GM21390 (cell line): ENCODE measurements around the gene JAM3.

ENCODE experiments used
- ATAC-seq: cut with Tn5 transposase; IDR thresholded peaks from one replicate; pipeline ENCODE4 v1.9.1; 2021; ENCODE audit not compliant: unreplicated experiment

The JAM3 gene

DNA sequence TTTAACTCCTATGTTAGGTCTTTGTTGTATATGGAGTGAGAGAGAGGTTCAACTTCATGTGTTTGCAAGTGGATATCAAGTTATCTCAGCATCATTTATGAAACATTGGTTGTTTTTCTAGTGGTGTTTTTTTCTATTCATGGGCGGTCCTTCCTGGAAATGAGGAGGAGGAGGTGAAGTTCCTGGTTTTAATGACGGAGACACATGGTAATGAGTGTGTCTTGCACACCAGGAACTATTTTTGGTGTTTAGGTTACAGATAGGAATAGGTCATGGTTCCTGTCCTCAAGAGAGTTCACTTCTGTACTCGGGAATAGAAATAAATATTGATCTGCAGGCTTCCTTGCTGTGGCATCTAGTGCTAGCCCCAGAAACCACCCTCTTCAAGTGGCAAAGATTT, 74.9 kb downstream of the JAM3 start:
- no peak for ATAC-seq

DNA sequence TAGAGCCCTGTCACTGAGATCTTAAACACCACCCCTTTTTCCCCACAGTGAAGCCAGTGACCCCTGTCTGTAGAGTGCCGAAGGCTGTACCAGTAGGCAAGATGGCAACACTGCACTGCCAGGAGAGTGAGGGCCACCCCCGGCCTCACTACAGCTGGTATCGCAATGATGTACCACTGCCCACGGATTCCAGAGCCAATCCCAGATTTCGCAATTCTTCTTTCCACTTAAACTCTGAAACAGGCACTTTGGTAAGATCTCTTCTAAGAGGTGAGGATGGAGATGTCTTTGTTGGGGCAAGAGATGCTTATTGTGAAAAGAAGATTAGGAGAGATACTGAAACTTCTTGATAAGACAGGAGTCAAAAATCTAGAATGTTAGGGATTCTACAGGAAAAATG, 75.9 kb downstream of the JAM3 start:
- ATAC-seq: no peak

DNA sequence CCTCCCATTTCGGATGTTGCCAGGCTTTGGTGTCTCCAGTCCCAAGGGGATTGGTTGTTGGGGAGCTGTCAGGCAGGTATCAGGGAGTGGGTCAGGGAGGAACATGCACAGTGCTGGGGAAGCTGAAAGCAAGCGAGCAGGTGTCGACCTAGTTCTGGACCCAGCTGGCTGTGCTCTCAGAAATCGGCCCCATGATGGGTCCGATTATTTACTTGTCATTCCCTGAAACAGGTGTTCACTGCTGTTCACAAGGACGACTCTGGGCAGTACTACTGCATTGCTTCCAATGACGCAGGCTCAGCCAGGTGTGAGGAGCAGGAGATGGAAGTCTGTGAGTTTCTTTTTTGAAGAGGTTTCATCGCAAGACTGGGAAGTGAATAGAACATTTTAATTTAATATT, 76.8 kb downstream of the JAM3 start:
- no peak for ATAC-seq

DNA sequence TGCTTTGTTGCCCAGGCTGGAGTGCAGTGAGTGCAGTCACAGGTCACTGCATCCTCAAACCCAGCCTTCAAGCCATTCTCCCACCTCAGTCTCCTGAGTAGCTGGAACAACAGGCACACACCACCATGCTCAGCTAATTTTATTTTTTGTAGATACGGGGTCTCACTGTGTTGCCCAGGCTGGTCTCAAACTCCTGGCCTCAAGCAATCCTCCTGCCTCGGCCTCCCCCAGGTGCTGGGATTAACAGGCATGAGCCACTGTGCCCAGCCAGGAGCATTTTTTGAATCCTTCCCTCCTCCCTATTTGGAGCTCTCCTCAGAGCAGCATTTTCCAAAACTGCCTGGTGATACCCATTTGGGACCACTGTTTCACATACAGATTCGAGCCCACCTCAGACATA, 77.7 kb downstream of the JAM3 start:
- no peak for ATAC-seq

DNA sequence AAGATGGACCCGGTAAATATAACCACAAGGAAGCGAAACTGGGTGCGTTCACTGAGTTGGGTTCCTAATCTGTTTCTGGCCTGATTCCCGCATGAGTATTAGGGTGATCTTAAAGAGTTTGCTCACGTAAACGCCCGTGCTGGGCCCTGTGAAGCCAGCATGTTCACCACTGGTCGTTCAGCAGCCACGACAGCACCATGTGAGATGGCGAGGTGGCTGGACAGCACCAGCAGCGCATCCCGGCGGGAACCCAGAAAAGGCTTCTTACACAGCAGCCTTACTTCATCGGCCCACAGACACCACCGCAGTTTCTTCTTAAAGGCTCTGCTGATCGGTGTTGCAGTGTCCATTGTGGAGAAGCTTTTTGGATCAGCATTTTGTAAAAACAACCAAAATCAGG, 80.5 kb downstream of the JAM3 start:
- no peak for ATAC-seq

DNA sequence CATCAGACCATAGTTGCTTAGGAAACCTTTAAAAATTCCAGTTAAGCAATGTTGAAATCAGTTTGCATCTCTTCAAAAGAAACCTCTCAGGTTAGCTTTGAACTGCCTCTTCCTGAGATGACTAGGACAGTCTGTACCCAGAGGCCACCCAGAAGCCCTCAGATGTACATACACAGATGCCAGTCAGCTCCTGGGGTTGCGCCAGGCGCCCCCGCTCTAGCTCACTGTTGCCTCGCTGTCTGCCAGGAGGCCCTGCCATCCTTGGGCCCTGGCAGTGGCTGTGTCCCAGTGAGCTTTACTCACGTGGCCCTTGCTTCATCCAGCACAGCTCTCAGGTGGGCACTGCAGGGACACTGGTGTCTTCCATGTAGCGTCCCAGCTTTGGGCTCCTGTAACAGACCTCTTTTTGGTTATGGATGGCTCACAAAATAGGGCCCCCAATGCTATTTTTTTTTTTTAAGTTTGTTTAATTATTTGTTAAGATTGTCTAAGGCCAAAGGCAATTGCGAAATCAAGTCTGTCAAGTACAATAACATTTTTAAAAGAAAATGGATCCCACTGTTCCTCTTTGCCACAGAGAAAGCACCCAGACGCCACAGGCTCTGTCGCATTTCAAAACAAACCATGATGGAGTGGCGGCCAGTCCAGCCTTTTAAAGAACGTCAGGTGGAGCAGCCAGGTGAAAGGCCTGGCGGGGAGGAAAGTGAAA, 81.5 kb downstream of the JAM3 start:
- no peak for ATAC-seq

DNA sequence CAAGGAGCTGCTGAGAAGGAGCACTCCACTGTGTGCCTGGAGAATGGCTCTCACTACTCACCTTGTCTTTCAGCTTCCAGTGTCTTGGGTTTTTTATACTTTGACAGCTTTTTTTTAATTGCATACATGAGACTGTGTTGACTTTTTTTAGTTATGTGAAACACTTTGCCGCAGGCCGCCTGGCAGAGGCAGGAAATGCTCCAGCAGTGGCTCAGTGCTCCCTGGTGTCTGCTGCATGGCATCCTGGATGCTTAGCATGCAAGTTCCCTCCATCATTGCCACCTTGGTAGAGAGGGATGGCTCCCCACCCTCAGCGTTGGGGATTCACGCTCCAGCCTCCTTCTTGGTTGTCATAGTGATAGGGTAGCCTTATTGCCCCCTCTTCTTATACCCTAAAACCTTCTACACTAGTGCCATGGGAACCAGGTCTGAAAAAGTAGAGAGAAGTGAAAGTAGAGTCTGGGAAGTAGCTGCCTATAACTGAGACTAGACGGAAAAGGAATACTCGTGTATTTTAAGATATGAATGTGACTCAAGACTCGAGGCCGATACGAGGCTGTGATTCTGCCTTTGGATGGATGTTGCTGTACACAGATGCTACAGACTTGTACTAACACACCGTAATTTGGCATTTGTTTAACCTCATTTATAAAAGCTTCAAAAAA, 82.3 kb downstream of the JAM3 start:
- ATAC-seq: no peak

DNA sequence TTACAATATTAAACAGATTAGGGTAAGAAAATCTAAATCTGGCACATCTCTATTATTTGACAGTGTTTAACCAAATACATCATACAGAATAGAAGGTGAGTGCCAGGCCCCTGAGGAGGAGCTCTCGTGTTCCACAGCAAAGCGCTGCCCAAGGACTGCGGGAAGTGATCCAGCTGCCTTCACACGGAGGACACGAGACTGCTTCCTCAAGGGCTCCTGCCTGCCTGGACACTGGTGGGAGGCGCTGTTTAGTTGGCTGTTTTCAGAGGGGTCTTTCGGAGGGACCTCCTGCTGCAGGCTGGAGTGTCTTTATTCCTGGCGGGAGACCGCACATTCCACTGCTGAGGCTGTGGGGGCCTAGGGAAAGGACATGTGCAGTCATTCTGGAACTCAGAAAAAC, 83.8 kb downstream of the JAM3 start:
- no peak for ATAC-seq

DNA sequence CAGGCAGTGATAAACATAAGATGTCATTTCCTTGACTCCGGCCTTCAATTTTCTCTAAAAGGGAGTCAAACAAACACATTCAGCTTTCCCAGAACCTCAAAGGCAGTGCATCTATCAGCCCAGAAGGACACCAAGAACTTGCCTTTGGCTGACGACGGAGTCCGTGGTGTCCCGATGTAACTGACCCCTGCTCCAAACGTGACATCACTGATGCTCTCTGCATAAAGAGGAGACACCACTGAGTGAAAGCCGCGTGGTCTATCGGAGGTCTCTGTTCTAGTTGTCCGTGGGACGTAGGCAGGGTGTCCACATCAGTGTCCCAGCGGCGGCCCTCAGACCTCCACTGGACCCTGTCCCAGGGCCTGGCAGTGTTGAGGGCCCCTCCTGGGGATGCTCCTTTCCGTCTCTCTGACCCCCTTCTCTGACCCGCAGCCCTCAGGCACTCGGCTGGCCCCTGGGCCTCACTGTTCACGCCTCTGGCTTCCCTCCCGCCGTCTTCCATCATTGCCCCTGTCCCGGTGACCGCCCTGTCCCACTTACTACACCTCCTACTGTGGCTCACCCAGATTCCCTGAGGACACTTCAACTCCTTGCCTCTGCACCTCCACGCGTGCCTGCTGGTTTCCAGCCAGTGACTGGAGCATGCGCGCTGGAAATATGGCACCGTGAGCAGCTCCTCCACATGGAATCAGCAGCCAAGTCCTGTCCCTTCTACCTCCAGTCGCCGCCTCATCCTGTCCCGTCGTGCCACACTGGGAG, 84.5 kb downstream of the JAM3 start:
- no peak for ATAC-seq

DNA sequence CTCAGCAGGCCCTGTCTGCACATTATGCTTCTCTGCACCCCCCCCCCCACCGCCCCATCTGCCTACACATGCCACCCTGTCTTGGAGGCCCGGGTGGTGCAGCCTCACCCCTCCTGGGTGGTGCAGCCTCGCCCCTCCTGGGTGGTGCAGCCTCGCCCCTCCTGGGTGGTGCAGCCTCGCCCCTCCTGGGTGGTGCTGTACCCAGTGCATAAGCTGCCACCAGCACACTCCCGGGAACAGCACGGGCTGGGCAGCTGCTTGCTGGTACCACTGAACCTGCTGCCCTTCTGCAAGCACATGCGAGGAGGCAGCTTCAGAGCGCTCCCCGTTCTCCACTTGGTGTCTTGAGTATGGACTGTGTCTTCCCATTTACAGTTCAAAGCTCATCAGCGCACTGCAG, 85.6 kb downstream of the JAM3 start:
- ATAC-seq: no peak

DNA sequence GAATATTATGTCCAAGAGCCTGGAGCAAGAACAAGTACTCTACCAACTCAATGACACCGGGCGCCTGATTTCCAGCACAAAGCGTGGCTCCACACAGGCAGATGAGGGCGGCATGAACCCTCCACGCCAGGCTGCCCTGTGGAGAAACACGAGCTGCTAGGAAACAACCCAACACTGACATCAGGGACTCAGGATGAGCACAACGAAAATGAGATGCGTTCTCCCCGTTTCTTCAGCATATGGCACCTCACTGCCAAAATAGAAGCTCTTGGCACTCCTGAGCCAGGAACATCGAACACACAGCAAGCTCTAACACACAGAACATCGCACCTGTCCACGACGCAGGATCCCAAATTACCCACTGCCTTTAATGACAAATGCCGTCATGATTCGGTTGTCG, 86.6 kb downstream of the JAM3 start:
- no peak for ATAC-seq

DNA sequence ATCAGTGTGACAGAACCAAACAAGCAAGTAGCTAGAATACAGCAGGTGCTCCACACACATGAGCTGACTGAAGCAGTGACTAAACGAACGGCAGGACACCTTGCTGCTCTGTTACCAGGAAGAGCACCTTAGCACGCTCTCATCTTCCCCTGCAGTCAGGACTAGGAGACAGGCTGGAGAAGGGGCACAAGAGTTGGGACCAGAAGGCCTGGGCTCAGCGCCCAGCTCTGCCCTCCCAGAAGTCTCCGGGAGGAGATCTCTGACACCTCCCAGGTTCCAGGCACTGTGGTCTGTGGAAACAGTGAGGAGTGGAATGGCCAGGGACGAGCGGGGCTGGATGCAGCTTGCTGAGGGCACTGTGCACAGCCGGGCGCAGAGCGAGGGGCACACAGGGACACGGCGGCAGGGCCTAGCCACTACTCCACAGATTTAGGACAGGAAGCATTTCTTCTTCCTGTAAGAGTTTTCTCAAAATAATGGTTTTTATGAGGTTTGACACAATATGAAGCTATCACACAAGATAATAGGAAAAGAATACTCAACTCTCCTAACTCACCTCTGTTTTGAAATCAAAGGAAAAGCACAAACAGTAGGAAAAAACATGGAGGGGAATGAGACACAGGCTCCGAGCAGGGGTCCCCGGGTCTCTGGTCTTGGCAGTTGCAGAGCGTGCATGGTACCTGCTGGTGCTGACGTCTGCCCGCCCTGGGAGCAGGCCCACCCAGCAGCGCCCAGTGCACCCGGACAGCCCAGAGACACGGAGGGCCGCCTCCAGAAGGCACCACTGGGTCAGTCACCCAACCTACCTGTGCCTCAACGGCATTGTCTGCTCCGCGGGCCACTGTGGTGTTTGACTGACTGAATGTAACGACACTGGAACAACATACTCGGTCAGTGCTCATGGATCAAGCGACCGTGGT, 87.3 kb downstream of the JAM3 start:
- no peak for ATAC-seq

DNA sequence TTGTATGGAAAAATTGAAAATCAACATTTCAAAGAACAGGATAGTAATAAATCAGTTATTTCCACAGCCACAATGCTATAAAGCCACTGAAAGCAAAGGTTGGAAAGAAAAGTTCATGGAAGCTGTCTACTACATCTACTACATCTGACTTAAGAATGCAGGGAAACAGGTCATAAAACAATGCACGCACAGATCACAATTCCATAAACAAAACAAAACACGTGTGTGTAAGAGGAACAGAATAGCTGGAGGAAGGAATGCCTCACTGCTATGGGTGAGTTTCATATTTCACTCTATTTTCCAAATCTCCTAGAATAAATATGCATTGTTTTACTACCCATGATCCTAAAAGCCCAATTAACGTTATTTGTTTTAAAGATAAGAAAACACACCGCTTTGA, 88.6 kb downstream of the JAM3 start:
- ATAC-seq: no peak

DNA sequence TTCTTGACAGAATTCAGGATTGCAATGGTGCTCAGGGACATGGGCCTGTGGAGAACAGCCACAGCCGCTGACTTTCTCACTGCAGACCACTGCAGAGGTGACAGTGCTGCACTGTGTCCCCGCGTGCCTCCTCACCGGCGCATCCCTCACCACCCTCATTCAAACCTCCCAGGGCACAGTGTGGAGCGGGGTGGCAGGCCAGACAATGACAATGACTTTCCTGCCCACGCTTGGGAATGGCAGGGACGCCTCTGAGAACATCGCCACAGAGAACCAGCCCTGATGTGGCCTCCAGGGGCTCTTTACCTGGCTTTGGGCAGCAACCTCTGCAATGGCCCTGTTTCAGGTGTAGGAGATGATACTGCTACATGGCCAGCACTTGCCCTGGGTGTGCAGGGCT, 89.2 kb downstream of the JAM3 start:
- no peak for ATAC-seq

DNA sequence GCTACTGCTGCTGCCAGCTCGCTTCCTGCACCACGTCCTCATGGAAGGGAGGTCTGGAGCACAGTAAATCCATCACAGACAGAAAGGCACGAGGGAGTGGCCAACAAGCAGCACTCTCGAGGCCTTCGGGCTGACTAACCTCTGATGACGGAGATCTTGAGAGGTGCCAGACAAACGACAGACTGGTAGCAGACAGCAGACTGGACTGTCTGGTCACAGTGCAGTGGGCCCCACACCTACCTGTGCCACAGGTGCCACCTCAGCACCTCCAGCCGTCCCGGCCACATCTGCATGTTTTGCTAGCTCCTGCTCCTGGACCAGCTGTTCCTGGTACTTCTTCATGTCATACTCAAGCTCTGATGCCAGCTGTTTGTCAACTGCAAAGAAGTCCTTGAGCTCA, 90.8 kb downstream of the JAM3 start:
- ATAC-seq: no peak

DNA sequence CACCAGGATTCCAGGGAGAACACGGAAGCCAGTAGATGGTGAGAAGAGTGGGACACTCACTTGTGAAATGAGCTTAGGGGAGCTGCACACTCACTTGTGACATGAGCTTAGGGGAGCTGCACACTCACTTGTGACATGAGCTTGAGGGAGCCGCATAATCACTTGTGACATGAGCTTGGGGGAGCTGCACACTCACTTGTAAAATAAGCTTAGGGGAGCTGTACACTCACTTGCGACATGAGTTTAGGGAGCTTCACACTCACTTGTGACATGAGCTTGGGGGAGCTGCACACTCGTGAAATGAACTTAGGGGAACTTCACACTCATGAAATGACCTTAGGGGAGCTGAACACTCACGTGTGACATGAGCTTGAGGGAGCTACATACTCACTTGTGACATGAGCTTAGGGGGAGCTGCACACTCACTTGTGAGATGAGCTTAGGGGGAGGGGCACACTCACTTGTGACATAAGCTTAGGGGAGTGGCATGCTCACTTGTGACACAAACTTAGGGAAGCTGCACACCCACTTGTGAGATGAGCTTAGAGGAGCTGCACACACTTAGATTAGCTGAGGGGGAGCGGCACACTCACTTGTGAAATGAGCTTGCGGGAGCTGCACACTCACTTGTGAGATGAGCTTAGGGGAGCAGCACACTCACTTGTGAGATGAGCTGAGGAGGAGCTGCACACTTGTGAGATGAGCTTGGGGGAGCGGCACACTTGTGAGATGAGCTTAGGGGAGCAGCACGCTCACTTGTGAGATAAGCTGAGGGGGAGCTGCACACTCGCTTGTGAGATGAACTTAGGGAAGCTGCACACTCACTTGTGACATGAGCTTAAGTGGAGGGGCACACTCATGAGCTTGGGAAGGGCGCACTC, 95.9 kb downstream of the JAM3 start:
- no peak for ATAC-seq

DNA sequence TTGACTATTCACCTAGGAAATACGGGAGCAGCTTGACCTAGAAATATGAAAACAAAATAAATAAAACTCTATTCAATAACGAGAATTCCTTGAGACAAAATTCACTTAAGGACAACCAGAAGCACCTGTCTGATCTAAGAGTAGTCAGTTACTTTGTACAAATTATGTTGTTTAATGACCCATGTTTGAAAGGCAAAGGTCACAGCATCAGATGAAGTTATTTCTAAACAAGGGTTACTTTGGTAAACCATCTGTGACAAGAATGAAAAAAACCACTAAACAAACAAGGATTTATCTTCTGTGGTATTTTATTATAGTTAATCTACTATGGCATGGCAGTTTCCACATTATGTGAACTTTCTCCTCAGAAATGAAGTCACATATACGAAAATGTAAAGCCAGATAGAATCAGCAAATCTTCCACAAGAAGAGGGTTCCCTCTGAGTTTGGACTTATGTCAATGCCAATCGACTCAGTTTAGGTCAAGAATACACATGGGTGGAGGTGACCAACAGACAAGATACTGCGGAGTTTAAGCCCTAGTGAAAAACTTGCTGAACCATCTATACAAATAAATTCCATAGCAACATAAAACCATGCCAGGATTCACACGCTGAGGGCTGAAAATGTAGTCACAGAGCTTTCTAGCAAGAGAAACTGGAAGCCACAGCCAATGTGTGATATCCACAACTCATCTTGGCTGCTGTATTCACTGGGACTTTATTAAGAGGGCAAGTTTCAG, 101.5 kb downstream of the JAM3 start:
- no peak for ATAC-seq

DNA sequence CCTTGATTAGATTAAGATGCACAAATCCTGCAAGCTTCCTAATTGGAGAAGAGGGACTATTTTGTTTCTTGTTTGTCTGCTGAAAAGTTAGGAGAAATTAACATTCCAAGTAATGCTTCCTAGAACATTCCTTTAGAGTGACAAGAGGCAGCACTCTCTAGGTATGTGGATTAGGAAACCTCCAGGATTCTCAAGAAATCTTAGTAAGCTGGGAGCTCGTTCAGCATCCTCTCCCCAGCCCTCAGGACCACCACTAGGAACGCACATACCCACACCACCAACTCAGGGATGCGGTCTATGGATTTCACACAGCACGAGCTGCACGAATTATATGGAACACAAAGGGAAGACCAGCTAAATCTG, 102.0 kb downstream of the JAM3 start:
- ATAC-seq: no peak

DNA sequence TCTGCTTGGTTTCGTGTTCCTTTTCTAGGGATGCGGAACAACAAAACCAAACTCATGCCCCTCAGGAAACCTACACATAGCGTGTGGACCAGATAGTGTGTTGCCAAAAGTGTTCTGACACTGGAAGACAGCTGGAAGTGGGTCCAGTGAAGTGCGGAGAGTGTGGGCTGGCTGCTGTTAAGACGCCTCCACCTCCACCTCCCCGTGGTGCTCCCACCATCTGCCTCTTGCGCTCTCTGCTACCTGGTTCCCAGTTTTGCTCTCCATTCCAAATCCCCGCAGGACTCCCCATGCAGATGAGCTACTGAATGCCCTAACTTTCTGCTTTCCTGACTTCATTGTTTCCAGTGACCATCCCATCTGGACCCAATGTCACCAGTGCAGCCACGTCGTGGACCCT, 103.1 kb downstream of the JAM3 start:
- no peak for ATAC-seq

DNA sequence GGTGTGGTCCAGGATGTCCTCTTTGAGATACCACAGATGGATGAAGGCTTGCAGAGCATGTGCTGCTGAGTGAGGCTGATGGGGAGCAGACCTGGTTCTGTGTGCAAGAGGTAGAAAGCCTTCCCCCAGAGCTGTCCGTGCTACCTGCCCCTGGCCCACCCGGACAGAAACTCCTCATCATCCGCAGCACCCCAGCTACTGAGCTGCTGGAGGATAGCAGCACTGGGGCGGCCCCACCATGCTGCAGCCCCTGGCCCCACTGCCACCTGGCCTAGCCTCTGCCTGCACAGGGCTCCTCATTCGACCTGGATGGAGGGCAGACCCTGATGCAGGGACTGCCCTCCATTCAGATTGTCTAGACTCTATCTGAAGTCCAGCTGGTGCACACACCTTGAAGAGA, 104.4 kb downstream of the JAM3 start:
- no peak for ATAC-seq
